Chondrocyte (in vitro differentiated cells): ENCODE results near the gene SMNDC1. TPM values are rescaled to one million over a fixed set of nuclear protein-coding genes. Genes with fewer than 3 reads are reported as not detected.
"Not testable (repeated sequence)": the region's sequence is repeated elsewhere in the genome, so short reads cannot be mapped to it uniquely, and the experiment has no call there.

Source experiments
- DNase-seq: peaks from one replicate; pipeline ENCODE4 v3.0.0; 2021; ENCODE audit warnings: mixed read lengths, low spot score
- H3K27ac Mint-ChIP-seq: one replicate; pipeline ENCODE4 v1.8.0; 2021; ENCODE audit warnings: mild to moderate bottlenecking, moderate library complexity, mixed read lengths; ENCODE audit not compliant: unreplicated experiment
- H3K27me3 Mint-ChIP-seq: 2 replicates; pipeline ENCODE4 v1.8.0; 2021; ENCODE audit warnings: low read depth, mixed read lengths
- H3K36me3 Mint-ChIP-seq: 2 replicates; pipeline ENCODE4 v1.8.0; 2021; ENCODE audit warnings: low read depth, mixed read lengths
- H3K4me1 Mint-ChIP-seq: 2 replicates; pipeline ENCODE4 v1.8.0; 2021; ENCODE audit warnings: low read depth, mild to moderate bottlenecking, mixed read lengths
- H3K4me3 Mint-ChIP-seq: one replicate; pipeline ENCODE4 v1.8.0; 2021; ENCODE audit warnings: mild to moderate bottlenecking, moderate library complexity, mixed read lengths; ENCODE audit not compliant: unreplicated experiment
- H3K9me3 Mint-ChIP-seq: 2 replicates; pipeline ENCODE4 v1.8.0; 2021; ENCODE audit warnings: low read depth, mixed read lengths
- total RNA-seq: library from RNA; stranded (reverse); gene quantifications from 3 replicates; pipeline ENCODE4 v1.2.1, GENCODE V29; 2021
- TF ChIP-seq, protein P1 (sequence below): fragments of 200-600 bp; sonication (generic); IDR thresholded peaks from 2 replicates; pipeline ENCODE4 v1.5.0; 2021; ENCODE audit warnings: antibody characterized with exemption, mild to moderate bottlenecking, moderate library complexity

Gene SMNDC1
- total RNA-seq, 1 donor from 2014 or later, result 26.2 TPM

DNA sequence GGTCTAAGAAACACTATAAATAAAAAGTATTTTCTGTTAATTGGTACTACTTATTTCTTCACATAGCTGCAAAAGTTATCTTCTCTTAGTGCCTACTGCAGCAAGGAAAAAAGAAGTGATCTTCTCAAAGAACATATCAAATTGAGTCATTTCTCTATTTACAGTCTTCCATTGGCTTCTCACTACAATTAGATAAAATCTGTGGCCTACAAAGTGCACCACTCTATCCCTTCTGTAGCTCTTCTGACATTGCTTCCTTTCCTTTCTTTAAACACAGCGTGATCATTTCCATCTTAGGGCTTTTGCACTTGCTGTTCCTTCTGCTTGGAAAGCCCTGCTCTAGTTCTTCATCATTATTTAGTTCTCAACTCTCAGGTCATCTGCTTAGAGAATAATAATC lies 52.6 kb downstream of the SMNDC1 start:
- Mint-ChIP-seq H3K9me3 (peaks cover 7% of the 10 kb centered on the region), H3K4me1 (no peaks in the 10 kb centered on the region), H3K27ac (no peak overlapping the region), H3K27me3 (no peaks in the 10 kb centered on the region), H3K4me3 (no peak overlapping the region), H3K36me3 (peaks cover 4% of the 10 kb centered on the region)
- TF ChIP-seq, protein P1, sequence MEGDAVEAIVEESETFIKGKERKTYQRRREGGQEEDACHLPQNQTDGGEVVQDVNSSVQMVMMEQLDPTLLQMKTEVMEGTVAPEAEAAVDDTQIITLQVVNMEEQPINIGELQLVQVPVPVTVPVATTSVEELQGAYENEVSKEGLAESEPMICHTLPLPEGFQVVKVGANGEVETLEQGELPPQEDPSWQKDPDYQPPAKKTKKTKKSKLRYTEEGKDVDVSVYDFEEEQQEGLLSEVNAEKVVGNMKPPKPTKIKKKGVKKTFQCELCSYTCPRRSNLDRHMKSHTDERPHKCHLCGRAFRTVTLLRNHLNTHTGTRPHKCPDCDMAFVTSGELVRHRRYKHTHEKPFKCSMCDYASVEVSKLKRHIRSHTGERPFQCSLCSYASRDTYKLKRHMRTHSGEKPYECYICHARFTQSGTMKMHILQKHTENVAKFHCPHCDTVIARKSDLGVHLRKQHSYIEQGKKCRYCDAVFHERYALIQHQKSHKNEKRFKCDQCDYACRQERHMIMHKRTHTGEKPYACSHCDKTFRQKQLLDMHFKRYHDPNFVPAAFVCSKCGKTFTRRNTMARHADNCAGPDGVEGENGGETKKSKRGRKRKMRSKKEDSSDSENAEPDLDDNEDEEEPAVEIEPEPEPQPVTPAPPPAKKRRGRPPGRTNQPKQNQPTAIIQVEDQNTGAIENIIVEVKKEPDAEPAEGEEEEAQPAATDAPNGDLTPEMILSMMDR, result no peak
- no peak for DNase-seq

- not testable (repeated sequence) for DNase-seq, H3K27me3 Mint-ChIP-seq, H3K4me1 Mint-ChIP-seq, H3K36me3 Mint-ChIP-seq, H3K4me3 Mint-ChIP-seq, H3K27ac Mint-ChIP-seq, H3K9me3 Mint-ChIP-seq
Measured at GRCh38 chr10:110251392-110251791, 53.3 kb downstream of the SMNDC1 start.

DNA sequence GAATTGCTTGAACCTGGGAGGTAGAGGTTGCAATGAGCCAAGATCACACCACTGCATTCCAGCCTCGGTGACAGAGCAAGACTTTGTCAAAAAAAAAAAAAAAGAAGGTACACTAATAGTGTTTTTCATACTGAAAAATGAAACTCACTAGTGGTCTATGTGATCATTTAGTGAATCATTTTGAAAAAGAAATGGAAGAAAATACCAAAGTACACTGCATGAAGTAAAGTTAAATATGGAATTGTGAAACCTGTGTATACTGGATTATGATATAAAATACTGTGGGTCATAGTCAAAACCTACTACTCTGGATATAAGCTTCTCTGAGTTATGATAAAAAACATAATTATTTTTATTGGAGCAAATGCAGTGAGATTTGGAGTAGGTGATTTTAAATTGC lies 55.2 kb downstream of the SMNDC1 start:
- H3K9me3 Mint-ChIP-seq, DNase-seq, H3K36me3 Mint-ChIP-seq, H3K4me3 Mint-ChIP-seq, H3K27ac Mint-ChIP-seq, H3K27me3 Mint-ChIP-seq, H3K4me1 Mint-ChIP-seq: not testable (repeated sequence)

DNA sequence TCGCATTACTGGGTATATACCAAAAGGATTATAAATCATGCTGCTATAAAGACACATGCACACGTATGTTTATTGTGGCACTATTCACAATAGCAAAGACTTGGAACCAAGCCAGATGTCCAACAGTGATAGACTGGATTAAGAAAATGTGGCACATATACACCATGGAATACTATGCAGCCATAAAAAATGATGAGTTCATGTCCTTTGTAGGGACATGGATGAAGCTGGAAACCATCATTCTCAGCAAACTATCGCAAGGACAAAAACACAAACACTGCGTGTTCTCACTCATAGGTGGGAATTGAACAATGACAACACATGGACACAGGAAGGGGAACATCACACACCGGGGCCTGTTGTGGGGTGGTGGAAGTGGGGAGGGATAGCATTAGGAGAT lies 56.9 kb downstream of the SMNDC1 start:
- H3K4me1 Mint-ChIP-seq, H3K27me3 Mint-ChIP-seq, H3K36me3 Mint-ChIP-seq, H3K27ac Mint-ChIP-seq, H3K4me3 Mint-ChIP-seq, H3K9me3 Mint-ChIP-seq, DNase-seq: not testable (repeated sequence)

DNA sequence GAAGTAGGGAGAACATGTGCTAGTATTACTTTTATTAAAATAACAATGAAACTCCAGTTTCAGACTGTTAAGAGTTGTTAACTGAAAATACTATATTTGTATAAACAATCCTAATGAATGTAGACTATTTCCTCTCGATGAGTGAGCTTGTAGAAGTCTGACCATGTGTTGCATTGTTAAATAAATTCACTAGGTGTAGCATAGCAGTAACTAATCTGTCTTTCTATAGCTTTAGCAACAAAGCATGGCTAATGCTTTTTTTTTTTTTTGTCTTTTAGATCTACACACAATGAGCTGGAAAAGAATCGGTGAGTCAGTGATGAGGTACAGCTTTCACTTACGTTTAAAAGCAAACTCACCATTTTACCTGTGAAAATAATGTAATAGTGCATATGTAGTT lies 60.2 kb downstream of the SMNDC1 start:
- Mint-ChIP-seq H3K27ac (no peak overlapping the region), H3K9me3 (no peaks in the 10 kb centered on the region), H3K4me3 (no peak overlapping the region), H3K36me3 (peaks cover 3% of the 10 kb centered on the region), H3K27me3 (no peaks in the 10 kb centered on the region), H3K4me1 (no peaks in the 10 kb centered on the region)
- DNase-seq, result no peak
- TF ChIP-seq, protein P1, result no peak

DNA sequence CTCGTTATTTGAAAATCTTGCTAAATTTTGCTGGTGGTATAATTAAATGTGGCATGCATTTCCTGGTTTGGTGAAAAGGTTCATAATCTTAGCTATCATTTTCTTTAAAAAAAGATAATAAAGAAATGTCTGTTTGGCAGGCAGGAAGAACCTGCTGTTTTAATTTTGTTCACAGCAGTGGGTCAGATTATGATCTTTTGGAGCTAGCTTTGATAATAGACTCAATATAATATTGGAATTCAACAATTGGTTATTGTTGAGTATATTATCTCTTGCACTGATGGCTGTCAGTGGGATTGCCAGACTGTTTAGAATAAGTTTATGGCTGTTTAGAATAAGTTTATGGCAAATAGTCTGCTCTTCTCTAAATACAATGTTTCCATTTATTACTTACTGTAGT lies 62.2 kb downstream of the SMNDC1 start:
- Mint-ChIP-seq H3K36me3 (peaks cover 13% of the 10 kb centered on the region), H3K27me3 (no peaks in the 10 kb centered on the region), H3K9me3 (peaks cover 5% of the 10 kb centered on the region), H3K4me3 (no peak overlapping the region), H3K27ac (no peak overlapping the region), H3K4me1 (no peaks in the 10 kb centered on the region)
- DNase-seq, result no peak
- TF ChIP-seq, protein P1, result no peak

- TF ChIP-seq, protein P1, result no peak
- H3K27ac Mint-ChIP-seq, result no peak overlapping the region
- no peaks in the 10 kb centered on the region for H3K27me3 Mint-ChIP-seq
- H3K9me3 Mint-ChIP-seq, result peaks cover 5% of the 10 kb centered on the region
- peaks cover 17% of the 10 kb centered on the region for H3K36me3 Mint-ChIP-seq
- H3K4me1 Mint-ChIP-seq, result no peaks in the 10 kb centered on the region
- no peak overlapping the region for H3K4me3 Mint-ChIP-seq
- DNase-seq, result no peak
Measured at GRCh38 chr10:110241841-110242240, 62.9 kb downstream of the SMNDC1 start.
